HepG2 (cell line): ENCODE measurements around the gene BCDIN3D. TPM values are rescaled to one million over a fixed set of nuclear protein-coding genes. Genes with fewer than 3 reads are reported as not detected.

ENCODE experiments used
- ATAC-seq: fragments of 200-7000 bp; cut with Tn5 transposase; 3 replicates; pipeline ENCODE4 v1.9.1; 2020; ENCODE audit warnings: mild to moderate bottlenecking, moderate library complexity
- BruUV-seq: library from RNA; stranded (reverse); fragments of 400-500 nt; replicated peaks from 2 replicates; lab custom pipeline; 2021; lab: Mats Ljungman, UMichigan
- CTCF ChIA-PET: fragments of 300-600 bp; formaldehyde crosslinking; extraction: SDS; loops from one replicate; lab custom pipeline; 2021; ENCODE audit warnings: low total read pairs, inconsistent platforms, low intra/inter-chr PET ratio; lab: Yijun Ruan, JAX
- POLR2A ChIA-PET: fragments of 350-600 bp; sonication (Branson Sonifier 250); formaldehyde crosslinking; loops from one replicate; lab custom pipeline; 2020; ENCODE audit warnings: antibody characterized with exemption, inconsistent platforms; lab: Yijun Ruan, JAX
- DNase-seq: peaks from one replicate; pipeline ENCODE4 v3.0.0-alpha.2; 2015; ENCODE audit warnings: low spot score
- FAIRE-seq: peaks from 3 replicates; lab custom pipeline; 2011; peaks lifted over from hg19 to GRCh38; lab: Jason Lieb, UNC
- H2AFZ ChIP-seq: one replicate; pipeline ENCODE4 v1.6.1; 2011; ENCODE audit warnings: low read length, inconsistent platforms
- H3K27ac ChIP-seq: fragments of 300-600 bp; 3 replicates; pipeline ENCODE4 v1.8.0; 2011; ENCODE audit warnings: mixed run types, mild to moderate bottlenecking, mixed read lengths, low read length, inconsistent platforms; ENCODE audit not compliant: insufficient read depth; ENCODE audit errors: extremely low read length
- H3K27me3 ChIP-seq, 2 experiments: fragments of 200-600 bp in 1 of 2; 2 replicates in 1 of 2; 3 replicates in 1 of 2; pipeline versions ENCODE4 v1.6.0 to v1.8.0; 2011; ENCODE audit warnings: low read length in 2 of 2, mild to moderate bottlenecking in 2 of 2, moderate library complexity in 2 of 2, inconsistent platforms in 1 of 2; ENCODE audit not compliant: insufficient read depth in 2 of 2, control insufficient read depth in 1 of 2
- H3K36me3 ChIP-seq, 2 experiments: fragments of 200-600 bp in 1 of 2; replicated peaks in 1 of 2; 2 replicates in 1 of 2; 3 replicates in 1 of 2; pipeline versions ENCODE4 v1.5.1 to v1.8.0; 2011; ENCODE audit warnings: low read length in 2 of 2, inconsistent platforms in 1 of 2; ENCODE audit not compliant: insufficient read depth in 2 of 2, control insufficient read depth in 1 of 2
- H3K4me1 ChIP-seq: 2 replicates; pipeline ENCODE4 v1.5.1; 2012; ENCODE audit warnings: low read length, inconsistent platforms; ENCODE audit not compliant: insufficient read depth
- H3K4me2 ChIP-seq: 2 replicates; pipeline ENCODE4 v1.6.0; 2011; ENCODE audit warnings: low read depth, low read length, inconsistent platforms
- H3K4me3 ChIP-seq, 3 experiments: fragments of 200-600 bp in 1 of 3; sonication (generic), shearing (Covaris generic) in 1 of 3; replicated peaks in 1 of 3; 2 replicates each; pipeline ENCODE4 v1.5.1; 2011 to 2016; ENCODE audit warnings: low read length in 3 of 3, inconsistent platforms in 2 of 3, low read depth in 2 of 3, mild to moderate bottlenecking in 2 of 3, control low read depth in 1 of 3, mixed read lengths in 1 of 3; ENCODE audit not compliant: insufficient read depth in 1 of 3
- H3K79me2 ChIP-seq: one replicate; pipeline ENCODE4 v1.6.1; 2011; ENCODE audit warnings: low read length, inconsistent platforms; ENCODE audit not compliant: insufficient read depth
- H3K9ac ChIP-seq: 2 replicates; pipeline ENCODE4 v1.6.0; 2011; ENCODE audit warnings: mild to moderate bottlenecking, low read depth, low read length, inconsistent platforms; ENCODE audit not compliant: insufficient read depth
- H3K9me3 ChIP-seq: 2 replicates; pipeline ENCODE4 v1.5.1; 2012; ENCODE audit warnings: mild to moderate bottlenecking, low read length
- H4K20me1 ChIP-seq: 2 replicates; pipeline ENCODE4 v1.6.0; 2011; ENCODE audit warnings: inconsistent platforms, mild to moderate bottlenecking, low read length, moderate library complexity; ENCODE audit not compliant: insufficient read depth
- ARHGAP35 ChIP-seq: sonication (generic); formaldehyde crosslinking; IDR thresholded peaks from 2 replicates; pipeline ENCODE4 v1.9.0; 2022; ENCODE audit warnings: mild to moderate bottlenecking, inconsistent platforms, moderate library complexity, missing genetic modification reagents, borderline replicate concordance
- EZH2 ChIP-seq: conservative IDR thresholded peaks from 2 replicates; pipeline ENCODE4 v1.6.1; 2012; ENCODE audit warnings: mild to moderate bottlenecking, low read depth, low read length, moderate library complexity
- FOXM1 ChIP-seq: sonication (generic); formaldehyde crosslinking; IDR thresholded peaks from 2 replicates; pipeline ENCODE4 v1.5.0; 2020; ENCODE audit warnings: missing genetic modification reagents
- FOXP1 ChIP-seq, 2 experiments: fragments of 450-650 bp in 1 of 2; IDR thresholded peaks; 2 replicates each; pipeline ENCODE4 v1.6.1; 2017 to 2018; ENCODE audit warnings: antibody characterized with exemption in 1 of 2
- HDAC2 ChIP-seq: sonication (generic); formaldehyde crosslinking; IDR thresholded peaks from 2 replicates; pipeline ENCODE4 v1.4.0; 2020; ENCODE audit warnings: missing genetic modification reagents
- KMT2A ChIP-seq: sonication (generic); formaldehyde crosslinking; IDR thresholded peaks from 2 replicates; pipeline ENCODE4 v1.4.0; 2020; ENCODE audit warnings: missing genetic modification reagents
- NFYB ChIP-seq: sonication (generic); formaldehyde crosslinking; IDR thresholded peaks from 2 replicates; pipeline ENCODE4 v1.4.0; 2020; ENCODE audit warnings: missing genetic modification reagents
- SRY ChIP-seq: sonication (generic); formaldehyde crosslinking; IDR thresholded peaks from 2 replicates; pipeline ENCODE4 v1.8.0; 2022; ENCODE audit warnings: mild to moderate bottlenecking, missing genetic modification reagents
- SUZ12 ChIP-seq: fragments of 150-350 bp; IDR thresholded peaks from 2 replicates; pipeline ENCODE4 v1.6.1; 2014; ENCODE audit warnings: low read depth, low read length
- SYNCRIP ChIP-seq: fragments of 200-400 bp; formaldehyde crosslinking; IDR thresholded peaks from 2 replicates; pipeline ENCODE4 v1.6.1; 2018; ENCODE audit warnings: mild to moderate bottlenecking, low read depth, low read length; ENCODE audit not compliant: insufficient read depth
- TRIM24 ChIP-seq: sonication (generic); formaldehyde crosslinking; IDR thresholded peaks from 2 replicates; pipeline ENCODE4 v1.8.0; 2022; ENCODE audit warnings: mild to moderate bottlenecking, missing genetic modification reagents
- ZBTB38 ChIP-seq: sonication (generic); formaldehyde crosslinking; IDR thresholded peaks from 2 replicates; pipeline ENCODE4 v1.5.1; 2020; ENCODE audit warnings: mild to moderate bottlenecking, missing genetic modification reagents
- ZNF253 ChIP-seq: sonication (generic); formaldehyde crosslinking; IDR thresholded peaks from 2 replicates; pipeline ENCODE4 v1.8.0; 2022; ENCODE audit warnings: mild to moderate bottlenecking, missing genetic modification reagents, borderline replicate concordance
- WGBS: methylation state at CpG from one replicate; pipeline ENCODE4 v1.1.6; 2017; ENCODE audit warnings: low lambda C conversion rate; 5-methylcytosine and 5-hydroxymethylcytosine counted together
- in situ Hi-C: cut with HindIII; loops from 2 replicates; pipeline ENCODE4 v1.10.0; 2017; ENCODE audit warnings: low pct_unique_long_range_greater_than_20kb; ENCODE audit not compliant: extremely low pct_ligation_motif_present
- intact Hi-C: fragments of 100-400 bp; cut with micrococcal nuclease; formaldehyde crosslinking; loops from one replicate; pipeline ENCODE4 v1.10.0; 2022; ENCODE audit not compliant: unreplicated experiment
- polyA plus RNA-seq, 8 experiments: library from polyadenylated mRNA; depleted of rRNA in 3 of 8; stranded (reverse) in 7 of 8; unstranded in 1 of 8; fragments of >200 nt; fragmentation: Illumina TruSeq in 4 of 8; extraction: Trizol in 4 of 8; gene quantifications; 2 replicates each; pipeline versions ENCODE4 v1.2.1 to v1.2.3, GENCODE V29; 2011 to 2016; ENCODE audit warnings: low read depth in 4 of 8, missing spikeins in 1 of 8, mixed read lengths in 1 of 8; ENCODE audit not compliant: insufficient read depth in 1 of 8
- total RNA-seq, 5 experiments: library from RNA; depleted of rRNA; stranded (reverse); fragments of >200 nt; fragmentation: Illumina TruSeq; extraction: Trizol; gene quantifications; 2 replicates each; pipeline ENCODE4 v1.2.3, GENCODE V29; 2016; ENCODE audit warnings: low read depth in 1 of 5
- TF ChIP-seq, protein P1 (sequence below): sonication (generic); formaldehyde crosslinking; IDR thresholded peaks from 2 replicates; pipeline ENCODE4; 2020; ENCODE audit warnings: missing genetic modification reagents, mild to moderate bottlenecking, borderline replicate concordance
- TF ChIP-seq, protein P2 (sequence below): sonication (generic); formaldehyde crosslinking; IDR thresholded peaks from 2 replicates; pipeline ENCODE4 v1.4.0; 2020; ENCODE audit warnings: missing genetic modification reagents, borderline replicate concordance

The BCDIN3D gene
- total and polyA plus RNA-seq, 2 of the 13 experiments (the other 11 are each of a cell fraction or from before 2014, with no cell fraction given), result 2.2 to 2.5 TPM

DNA sequence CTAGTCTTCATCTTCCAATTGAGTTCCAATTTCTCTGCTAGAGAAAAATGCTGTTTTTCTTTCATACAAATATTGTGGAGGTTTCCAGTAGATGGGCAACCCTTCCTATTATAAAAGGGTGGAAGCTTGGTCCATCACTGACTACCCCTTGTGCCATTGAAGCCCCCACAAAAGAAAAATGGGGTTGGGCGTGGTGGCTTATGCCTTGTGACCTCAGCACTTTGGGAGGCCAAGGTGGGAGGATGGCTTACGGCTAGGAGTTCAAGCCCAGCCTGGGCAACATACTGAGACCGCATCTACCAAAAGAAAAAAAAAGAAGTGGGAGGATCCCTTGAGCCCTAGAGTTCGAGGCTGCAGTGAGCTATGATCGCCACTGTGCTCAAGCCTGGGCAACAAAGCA, 37.5 kb downstream of the BCDIN3D start (continued):
- TF ChIP-seq FOXM1 (CRISPR knock-in tag) (no peak), KMT2A (CRISPR knock-in tag) (no peak), ZNF253 (CRISPR knock-in tag) (no peak)

- ChIA-PET POLR2A (no interaction called here), CTCF (no interaction called here)
- Histone ChIP-seq H3K4me1 (peaks cover 19% of the 10 kb centered on the region), H3K9me3 (no peaks in the 10 kb centered on the region), H3K27ac (no peak overlapping the region), H3K36me3 (peaks cover 17 to 55% of the 10 kb centered on the region in 2 experiments), H4K20me1 (no peaks in the 10 kb centered on the region), H3K27me3 (no peaks in the 10 kb centered on the region), H3K9ac (no peak overlapping the region), H3K4me3 (no peak overlapping the region), H3K79me2 (no peaks in the 10 kb centered on the region), H2AFZ (no peak overlapping the region), H3K4me2 (no peak overlapping the region)
- 94% methylated on average over 6 of the region's 10 CpGs for WGBS
- FAIRE-seq (no peak), ATAC-seq (no peak), DNase-seq (no peak)
- in situ Hi-C loops (no loop called here), intact Hi-C loops (loop anchor here (5.0 kb wide), 1 partner anchor 538 kb away; the partner anchor contains the start of gene TUBA1C)
- no TSS peak for BruUV-seq
- TF ChIP-seq ARHGAP35 (CRISPR knock-in tag) (no peak), NFYB (no peak), SRY (no peak), TRIM24 (no peak), ZBTB38 (no peak), FOXP1 (IDR thresholded peaks at IDR 0.05) (no peak), FOXP1 (CRISPR knock-in tag; IDR thresholded peaks at IDR 0.05) (no peak), SUZ12 (no peak), EZH2 (no peak), SYNCRIP (no peak), HDAC2 (CRISPR knock-in tag) (no peak)
- TF ChIP-seq, protein P1, sequence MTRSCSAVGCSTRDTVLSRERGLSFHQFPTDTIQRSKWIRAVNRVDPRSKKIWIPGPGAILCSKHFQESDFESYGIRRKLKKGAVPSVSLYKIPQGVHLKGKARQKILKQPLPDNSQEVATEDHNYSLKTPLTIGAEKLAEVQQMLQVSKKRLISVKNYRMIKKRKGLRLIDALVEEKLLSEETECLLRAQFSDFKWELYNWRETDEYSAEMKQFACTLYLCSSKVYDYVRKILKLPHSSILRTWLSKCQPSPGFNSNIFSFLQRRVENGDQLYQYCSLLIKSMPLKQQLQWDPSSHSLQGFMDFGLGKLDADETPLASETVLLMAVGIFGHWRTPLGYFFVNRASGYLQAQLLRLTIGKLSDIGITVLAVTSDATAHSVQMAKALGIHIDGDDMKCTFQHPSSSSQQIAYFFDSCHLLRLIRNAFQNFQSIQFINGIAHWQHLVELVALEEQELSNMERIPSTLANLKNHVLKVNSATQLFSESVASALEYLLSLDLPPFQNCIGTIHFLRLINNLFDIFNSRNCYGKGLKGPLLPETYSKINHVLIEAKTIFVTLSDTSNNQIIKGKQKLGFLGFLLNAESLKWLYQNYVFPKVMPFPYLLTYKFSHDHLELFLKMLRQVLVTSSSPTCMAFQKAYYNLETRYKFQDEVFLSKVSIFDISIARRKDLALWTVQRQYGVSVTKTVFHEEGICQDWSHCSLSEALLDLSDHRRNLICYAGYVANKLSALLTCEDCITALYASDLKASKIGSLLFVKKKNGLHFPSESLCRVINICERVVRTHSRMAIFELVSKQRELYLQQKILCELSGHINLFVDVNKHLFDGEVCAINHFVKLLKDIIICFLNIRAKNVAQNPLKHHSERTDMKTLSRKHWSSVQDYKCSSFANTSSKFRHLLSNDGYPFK (CRISPR knock-in tag), result no peak
- TF ChIP-seq, protein P2, sequence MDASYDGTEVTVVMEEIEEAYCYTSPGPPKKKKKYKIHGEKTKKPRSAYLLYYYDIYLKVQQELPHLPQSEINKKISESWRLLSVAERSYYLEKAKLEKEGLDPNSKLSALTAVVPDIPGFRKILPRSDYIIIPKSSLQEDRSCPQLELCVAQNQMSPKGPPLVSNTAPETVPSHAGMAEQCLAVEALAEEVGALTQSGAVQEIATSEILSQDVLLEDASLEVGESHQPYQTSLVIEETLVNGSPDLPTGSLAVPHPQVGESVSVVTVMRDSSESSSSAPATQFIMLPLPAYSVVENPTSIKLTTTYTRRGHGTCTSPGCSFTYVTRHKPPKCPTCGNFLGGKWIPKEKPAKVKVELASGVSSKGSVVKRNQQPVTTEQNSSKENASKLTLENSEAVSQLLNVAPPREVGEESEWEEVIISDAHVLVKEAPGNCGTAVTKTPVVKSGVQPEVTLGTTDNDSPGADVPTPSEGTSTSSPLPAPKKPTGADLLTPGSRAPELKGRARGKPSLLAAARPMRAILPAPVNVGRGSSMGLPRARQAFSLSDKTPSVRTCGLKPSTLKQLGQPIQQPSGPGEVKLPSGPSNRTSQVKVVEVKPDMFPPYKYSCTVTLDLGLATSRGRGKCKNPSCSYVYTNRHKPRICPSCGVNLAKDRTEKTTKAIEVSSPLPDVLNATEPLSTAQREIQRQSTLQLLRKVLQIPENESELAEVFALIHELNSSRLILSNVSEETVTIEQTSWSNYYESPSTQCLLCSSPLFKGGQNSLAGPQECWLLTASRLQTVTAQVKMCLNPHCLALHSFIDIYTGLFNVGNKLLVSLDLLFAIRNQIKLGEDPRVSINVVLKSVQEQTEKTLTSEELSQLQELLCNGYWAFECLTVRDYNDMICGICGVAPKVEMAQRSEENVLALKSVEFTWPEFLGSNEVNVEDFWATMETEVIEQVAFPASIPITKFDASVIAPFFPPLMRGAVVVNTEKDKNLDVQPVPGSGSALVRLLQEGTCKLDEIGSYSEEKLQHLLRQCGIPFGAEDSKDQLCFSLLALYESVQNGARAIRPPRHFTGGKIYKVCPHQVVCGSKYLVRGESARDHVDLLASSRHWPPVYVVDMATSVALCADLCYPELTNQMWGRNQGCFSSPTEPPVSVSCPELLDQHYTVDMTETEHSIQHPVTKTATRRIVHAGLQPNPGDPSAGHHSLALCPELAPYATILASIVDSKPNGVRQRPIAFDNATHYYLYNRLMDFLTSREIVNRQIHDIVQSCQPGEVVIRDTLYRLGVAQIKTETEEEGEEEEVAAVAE (CRISPR knock-in tag), result no peak
These were observed 38.1 kb downstream of the BCDIN3D start for GRCh38 chr12:49804821-49805220.
